Inflammatory macrophage (primary cell): ENCODE results near the gene LARP6.
"Not testable (repeated sequence)": the region's sequence is repeated elsewhere in the genome, so short reads cannot be mapped to it uniquely, and the experiment has no call there.

Source experiments
- DNase-seq, 2 donors: peaks; one replicate each; pipeline ENCODE4 v3.0.0-alpha.2; 2020 to 2022

LARP6 gene

DNA sequence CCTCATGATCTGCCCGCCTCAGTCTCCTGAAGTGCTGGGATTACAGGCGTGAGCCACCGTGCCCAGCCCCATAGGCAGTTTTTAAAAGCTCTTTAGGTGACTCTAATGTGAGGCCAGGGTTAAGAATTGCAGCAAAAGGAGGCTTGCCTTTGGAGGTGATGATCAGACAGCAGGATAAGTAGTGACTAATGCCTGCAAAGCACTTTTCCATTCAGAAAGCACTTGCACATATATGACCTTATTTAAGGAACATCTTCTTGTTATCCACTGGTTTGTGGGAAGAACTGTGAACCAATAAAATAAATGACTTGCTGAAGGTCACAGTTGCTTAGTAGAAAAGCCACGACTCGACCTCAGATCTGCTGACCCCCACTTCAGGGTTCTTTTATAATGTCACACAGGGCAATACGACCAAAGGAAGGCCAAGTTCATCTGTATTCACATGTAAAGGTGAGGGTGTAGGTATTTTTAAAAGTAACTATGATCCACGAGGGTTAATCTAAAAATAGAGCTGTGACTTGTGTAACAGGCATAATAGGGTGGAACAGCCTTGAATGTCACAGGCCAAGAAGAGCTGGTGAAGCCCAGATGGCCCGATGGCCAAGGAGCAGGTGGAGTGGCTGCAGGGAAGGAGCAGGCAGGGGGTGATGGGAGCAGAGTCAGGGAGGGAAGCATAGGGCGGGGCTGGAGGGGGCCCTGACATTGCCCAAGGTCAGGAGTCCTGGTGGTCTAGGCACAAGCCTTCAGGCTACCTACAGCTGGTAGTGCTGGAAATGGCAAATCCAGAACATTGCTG, 24.4 kb downstream of the LARP6 start:
- DNase-seq = no peak

DNA sequence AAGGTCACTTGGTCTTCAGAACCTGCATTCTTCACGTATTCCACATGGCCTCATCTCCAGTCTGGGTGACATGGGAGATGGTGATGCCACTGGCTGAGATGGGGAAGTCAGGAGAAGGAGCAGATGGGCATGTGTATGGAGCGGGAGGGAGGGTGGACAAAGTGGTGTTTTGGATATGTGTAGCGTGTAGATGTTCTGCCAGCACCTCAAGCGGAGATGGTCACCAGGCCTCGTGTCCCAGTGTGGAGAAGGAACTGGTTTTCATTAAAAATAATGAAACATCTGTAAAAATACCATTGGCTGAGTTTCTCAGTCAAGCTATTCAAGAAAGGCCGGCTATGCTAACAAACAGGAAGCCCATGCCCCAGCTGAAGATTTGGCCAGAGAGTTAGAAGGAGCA, 26.2 kb downstream of the LARP6 start:
- DNase-seq = no peak

DNA sequence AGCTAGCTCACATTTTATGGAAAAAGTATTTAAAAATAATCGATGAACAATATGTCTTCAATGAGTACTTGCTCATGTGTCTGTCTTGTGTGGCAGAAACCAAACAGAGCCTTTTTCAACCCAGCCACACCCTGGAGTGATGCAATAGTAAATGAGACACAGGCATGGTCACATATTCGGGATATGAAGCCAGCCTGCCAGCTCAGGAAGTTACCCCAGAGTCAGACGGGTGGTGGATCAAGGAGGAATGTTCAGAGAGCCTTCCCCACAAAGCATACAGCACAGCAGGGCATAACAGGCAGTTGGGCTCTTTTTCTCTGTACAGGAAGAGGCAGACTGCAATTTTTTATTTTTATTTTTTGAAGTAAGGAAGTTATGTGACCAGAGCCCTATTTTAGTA, 27.3 kb downstream of the LARP6 start:
- peak; percentile 74 to 79 for DNase-seq

DNA sequence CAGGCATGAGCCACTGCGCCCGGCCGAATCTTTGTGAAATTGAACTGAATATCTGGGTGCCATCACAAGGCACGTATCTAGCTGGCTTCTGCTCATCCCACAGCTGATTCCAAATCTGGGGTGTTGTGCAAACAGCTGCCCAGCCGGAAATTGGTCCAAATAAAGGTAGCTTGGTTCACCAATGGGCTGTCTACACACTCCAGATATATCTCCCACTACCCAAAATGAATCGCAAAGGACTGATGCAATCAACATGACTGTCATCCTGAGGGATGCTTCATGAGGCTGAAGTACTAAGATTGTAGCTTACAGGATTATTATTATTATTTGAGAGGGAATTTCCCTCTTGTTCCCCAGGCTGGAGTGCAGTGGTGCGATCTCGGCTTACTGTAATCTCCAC, 28.1 kb downstream of the LARP6 start:
- no peak for DNase-seq

DNA sequence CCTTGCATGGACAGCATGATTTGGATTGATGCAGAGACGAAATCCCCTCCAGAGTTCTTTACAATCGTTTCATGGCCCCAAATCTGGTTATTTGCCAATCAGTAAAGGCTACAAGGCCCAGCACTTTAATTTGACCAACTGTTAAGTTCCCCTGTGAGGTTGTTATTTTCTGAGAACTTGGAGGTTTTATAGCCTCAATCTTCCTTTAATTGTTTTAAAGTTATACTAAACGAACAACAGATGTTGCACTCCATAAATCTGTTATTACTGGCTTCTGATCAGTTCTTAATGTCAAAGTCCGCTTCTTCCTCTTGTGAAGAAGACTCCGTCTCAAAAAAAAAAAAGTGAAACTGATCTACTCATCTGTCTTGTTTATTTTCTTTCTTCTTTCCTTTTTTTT, 30.8 kb downstream of the LARP6 start:
- no peak for DNase-seq

DNA sequence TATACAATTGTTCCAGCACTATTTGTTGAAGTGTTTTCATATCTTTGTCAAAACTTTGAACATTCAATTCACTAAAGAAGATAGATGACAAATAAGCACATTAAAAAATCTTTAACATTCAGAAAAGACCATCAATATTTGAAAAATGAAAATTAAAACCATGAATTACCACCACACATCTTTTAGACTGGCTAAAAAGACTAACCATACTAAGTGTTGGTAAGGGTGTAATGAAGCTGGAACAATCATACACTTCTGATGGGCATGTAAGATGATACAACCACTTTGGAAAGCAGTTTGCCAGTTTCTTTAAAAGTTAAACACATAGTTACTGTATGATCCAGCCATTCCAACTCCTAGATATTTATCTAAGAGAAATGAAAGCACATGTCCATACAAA, 33.7 kb downstream of the LARP6 start:
- no peak for DNase-seq

DNA sequence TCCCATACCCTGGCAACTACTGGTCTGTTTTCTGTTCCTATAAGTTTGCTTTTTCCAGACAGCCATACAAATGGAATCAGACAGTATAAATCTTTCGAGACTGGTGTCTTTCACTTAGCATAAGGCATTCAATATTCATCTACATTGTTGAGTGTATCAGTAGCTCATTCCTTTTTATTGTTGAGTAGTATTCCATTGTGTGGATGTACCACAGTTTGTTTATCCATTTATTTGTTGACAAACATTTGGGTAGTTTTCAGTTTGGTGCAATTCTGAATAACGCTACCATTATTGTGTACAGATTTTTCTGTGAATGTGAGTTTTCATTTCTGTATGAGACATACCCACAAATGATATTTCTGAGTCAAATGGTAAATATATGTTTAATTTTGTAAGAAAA, 35.4 kb downstream of the LARP6 start:
- no peak for DNase-seq

DNA sequence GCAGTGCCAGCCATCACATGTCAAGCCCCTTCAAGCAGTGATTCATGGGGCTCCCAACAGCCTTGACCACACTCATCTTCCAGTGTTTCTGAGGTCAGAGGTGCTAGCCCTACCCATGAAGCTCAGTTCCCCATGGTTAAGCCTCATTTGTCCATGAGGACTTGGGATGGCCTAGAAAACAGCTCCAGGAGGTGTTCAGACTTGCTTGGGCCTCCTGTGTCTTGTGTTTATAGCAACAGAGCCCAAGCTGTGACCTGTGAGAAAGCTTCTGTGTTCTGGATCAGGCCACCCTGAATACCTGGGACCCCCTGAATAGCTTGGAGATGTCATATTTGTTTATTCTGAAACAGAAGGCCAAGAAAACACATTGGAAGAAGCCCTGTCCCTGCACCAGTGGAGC, 36.7 kb downstream of the LARP6 start:
- DNase-seq = no peak

DNA sequence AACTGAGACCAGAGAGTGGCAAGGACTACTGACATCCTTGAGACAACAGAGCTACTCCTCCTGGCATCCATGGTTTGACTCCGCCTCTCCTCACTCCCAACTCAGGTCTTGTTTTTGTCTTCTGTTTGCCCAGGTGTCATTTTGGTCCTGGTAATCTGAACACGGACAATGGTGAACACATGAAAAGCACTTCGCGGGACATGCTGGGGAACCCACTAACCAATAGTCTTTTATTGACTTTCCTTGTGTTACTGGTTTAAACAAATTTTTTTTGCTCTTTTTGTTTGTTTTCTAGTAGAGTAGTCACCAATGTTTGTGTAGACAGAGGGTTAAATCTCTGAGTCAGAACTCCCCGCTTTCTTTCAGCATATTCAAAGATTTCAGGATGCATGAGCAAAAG, 38.4 kb downstream of the LARP6 start:
- no peak for DNase-seq

DNA sequence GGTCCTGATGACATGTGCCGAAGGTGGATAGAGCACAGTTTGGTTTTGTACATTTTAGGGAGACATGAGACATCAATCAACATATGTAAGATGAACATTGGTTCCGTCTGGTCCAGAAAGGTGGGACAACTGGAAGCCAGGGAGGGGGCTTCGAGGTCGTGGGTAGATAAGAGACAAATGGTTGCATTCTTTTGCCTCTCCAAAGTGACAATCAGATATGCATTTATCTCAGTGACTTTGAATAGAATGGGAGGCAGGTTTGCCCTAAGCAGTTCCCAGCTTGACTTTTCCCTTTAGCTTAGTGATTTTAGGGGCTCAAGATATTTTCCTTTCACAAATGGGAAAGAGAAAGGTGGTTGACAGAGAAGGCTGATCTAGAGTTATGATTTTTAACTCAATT, 38.9 kb downstream of the LARP6 start:
- DNase-seq = not testable (repeated sequence)

DNA sequence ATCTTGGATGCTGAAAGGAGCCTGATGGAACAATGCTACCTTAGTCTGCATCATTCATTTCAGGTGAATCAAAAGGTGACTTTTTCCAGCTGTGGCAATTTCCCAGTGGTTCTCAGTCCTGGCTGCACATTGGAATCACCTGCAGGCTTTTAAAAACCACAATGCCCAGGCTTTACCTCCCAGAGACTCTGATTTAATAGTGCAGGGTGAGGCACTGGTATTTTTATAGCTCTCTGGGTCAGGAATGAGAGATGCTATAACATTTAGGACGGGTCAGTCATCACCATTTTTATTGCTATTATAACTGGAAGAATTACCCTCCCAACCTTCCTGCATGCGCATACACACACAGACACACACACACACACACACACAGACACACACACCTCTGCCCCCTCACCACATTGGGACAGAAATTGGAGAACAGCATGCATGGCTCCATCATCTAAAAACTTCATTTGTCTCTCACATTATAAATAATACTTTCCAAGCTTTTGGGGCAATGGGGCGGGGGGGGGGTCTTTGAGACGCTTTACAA, 41.1 kb downstream of the LARP6 start:
- DNase-seq = no peak

DNA sequence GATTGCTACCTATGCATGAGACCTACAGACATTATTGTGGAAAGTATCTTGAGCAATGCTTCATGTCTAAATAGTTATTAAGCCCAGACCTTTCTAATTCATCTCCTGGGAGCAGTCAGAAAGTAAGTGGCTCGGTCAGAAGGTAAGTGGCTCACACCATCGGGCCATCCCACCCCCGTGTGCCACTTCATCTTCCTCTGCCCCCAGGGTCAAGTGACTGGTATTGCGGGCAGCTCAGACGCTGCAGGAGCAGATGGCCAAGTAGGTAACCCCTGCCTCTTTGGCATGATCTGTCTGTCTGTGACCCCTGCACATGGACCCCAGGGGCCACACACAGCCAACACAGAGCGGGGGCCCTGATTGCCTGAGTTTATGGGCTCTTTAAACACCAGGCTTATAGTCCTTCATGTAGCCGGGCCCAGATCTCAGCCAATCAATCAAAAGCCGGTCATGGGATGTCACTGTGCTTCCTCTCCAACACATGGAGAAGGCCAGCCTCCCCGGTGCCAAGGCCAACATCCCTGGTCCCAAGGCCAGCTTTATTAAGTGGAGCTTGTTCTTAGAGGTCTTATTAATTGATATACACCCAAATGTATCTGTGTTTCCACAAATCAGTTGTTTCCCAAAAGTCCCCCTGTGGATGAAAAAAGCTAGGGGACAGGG, 42.9 kb downstream of the LARP6 start:
- DNase-seq = no peak

DNA sequence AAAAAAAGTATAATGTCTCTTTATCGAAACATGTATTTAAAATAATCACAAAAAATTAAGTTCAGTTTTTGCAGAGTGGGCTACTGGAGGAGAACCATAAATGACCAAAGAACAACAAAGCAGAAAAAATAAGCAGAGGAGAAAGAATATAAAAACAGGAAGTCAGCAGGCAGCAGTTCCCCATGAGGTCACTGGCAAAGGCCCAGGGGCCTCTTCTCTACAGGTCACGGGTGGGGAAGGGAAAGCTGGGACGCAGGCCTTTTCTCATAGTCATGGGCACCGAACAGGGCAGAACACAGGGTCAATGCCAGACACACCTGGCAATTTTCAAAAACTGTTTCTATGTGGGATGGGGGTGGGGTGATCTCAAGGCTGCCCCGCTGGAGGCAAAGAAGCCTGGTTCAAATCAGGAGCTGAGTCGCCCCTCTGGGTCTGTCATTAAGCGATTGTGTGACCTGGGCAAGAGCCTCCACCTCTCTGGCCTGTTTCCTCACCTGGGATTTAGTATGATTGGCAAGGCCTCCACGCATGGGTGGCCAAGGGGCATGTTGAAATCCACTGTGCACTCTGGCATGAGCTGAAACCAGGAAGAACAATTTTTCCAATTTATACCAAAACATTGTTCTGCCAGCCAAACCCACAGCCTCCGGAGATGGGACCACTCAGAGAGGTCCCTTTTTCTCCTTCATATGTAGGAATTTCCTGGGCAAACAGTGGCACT, 46.8 kb downstream of the LARP6 start:
- peak; percentile 74 to 80 for DNase-seq

DNA sequence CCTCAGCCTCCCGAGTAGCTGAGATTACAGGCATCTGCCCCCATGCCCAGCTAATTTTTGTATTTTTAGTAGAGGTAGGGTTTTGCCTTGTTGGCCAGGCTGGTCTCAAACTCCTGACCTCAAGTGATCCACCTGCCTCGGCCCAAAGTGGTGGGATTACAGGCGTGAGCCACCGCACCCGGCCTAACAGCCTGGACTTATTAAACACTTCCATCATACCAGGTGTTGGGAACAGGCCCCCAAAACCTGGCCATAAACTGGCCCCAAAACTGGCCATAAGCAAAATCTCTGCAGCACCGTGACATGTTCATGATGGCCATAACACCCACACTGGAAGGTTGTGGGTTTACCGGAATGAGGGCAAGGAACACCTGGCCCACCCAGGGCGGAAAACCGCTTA, 49.6 kb downstream of the LARP6 start:
- DNase-seq = not testable (repeated sequence)

DNA sequence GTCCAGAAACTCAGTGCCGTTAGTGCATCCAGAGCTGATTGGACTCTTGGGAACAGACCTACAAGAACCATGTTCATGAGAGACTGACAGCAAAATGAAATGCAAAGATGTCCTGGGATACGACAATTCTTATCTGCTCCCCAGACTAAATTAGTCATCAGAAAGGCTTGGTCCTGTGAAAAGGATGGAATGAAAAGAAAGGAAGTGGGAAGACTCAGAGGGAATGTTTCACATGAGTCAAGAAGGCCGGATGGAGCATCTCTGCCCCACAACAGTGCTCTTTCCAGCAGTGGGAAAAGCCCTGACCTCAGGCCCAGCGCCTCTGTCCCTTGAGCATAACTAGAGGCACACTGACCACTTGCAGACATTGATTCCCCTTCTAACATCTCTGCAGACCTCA, 51.3 kb downstream of the LARP6 start:
- no peak for DNase-seq

DNA sequence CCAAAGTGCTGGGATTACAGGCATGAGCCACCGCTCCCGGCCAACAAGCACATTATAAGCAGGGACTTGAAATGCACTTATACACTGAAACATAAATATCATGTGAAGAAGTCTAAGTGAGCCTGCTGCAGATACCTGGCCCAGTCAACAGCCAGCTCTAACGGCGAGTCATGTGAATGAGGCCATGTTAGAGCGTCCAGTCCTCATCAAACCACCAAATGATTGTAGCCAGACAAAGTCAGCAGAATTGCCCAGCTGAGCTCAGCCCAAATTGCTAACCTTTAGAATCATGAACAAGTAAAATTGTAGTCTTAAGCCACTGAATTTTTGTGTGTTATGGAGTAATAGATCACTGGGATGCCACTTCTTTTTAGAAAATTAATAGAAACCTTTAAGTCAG, 52.8 kb downstream of the LARP6 start:
- DNase-seq = no peak

DNA sequence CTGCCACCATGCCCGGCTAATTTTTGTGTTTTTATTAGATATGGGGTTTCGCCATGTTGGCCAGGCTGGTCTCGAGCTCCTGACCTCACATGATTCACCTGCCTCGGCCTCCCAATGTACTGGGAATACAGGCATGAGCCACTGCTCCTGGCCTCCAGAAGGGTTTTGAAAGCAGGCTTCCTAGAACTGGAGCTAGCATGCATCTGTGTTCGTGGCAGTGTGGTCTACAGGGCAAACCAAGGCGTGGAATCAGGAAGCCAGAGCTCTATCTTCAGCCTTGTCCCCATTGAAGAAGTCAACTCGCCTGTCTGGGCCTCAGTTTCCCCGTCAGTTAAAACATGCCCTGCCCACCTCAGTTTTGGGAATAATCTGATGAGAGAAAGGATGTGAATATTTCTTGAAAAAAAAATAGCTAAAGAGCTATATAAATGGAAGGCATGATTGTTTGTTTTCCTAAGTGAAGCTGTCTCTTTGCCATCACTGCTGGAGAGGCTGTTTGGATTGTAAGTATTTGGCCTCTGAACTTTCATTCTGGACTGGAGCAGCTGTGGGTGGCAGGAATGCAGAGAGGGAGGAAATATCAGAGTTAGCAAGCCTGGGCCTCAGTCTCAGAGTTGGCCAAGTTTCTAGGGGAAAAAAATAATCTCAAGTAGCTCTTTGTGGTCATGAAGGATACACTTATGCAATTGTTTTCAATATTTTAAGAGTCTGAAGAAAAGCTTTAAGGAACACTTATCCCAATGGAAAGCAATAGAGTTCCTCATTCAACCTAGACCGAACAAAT, 54.1 kb downstream of the LARP6 start:
- DNase-seq = no peak

DNA sequence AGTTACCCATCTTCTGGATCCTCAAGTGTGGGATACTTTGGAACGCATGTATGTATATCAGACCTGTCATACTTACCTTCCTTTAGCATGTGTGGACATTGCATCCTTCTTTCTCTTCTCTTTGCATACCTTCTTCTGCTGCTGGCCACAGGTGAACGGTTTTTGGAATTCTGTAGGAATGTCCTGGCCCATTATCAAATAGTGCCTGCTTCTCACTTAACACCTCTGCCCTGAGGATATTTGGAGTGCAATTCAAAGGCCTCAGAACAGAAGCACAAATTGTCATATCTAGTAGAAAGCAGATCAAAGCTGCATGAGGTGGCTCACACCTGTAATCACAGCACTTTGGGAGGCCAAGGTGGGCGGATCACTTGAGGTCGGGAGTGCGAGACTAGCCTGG, 56.5 kb downstream of the LARP6 start:
- no peak for DNase-seq

DNA sequence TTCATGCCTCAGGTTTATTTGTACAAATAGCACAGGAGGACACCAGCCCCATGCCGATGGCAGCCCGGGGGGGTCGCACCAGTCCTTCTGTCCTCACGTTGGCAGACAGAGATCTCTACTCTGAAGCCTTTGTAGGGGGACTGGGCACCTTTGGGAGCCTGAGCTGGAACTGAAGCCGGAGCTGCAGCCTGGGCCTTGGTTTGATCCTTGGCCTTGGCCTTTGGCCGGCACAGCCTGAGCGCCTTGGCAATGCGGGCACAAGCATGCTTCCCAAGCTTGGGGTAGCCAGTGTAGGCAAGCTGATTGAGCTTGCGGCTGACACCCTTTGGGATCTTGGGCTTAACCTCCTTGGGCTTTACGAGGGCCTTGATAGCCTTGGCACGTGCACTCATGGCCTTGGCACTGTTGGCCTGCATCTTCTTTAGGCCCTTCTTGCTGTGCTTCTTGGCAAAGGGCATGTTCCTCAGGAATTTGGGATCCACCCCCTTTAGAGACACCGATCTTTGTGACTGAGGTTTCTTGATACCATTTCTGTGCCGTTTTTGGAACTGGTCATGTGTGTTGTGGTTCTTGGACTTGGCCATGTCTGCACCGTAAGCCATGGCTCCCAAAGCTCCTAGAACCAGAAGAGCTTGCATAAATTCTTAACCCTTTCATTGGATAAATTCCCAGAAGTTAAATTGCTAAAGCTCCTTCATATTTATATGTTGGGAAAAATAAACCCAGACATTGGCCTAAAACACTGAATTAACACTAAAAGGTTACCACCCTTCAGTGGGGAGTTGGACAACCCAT, 57.2 kb downstream of the LARP6 start:
- DNase-seq = no peak

DNA sequence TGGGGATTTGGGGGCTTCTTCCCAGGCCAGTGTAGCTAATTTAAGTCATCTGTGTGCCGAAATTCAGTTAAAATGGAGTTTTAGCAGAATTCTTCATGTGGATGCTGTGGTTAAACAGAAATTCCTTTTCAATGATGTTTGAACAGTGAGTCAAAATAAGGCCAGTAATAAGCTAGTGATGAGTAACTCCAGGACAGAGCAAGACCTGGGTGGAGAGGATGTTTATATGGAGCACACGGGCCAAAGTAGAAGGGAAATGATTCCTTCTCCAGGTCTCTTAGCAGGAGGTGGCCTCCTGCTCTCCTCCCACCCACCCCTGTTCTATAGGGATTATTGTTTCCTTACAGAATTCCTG, 58.7 kb downstream of the LARP6 start:
- no peak for DNase-seq

DNA sequence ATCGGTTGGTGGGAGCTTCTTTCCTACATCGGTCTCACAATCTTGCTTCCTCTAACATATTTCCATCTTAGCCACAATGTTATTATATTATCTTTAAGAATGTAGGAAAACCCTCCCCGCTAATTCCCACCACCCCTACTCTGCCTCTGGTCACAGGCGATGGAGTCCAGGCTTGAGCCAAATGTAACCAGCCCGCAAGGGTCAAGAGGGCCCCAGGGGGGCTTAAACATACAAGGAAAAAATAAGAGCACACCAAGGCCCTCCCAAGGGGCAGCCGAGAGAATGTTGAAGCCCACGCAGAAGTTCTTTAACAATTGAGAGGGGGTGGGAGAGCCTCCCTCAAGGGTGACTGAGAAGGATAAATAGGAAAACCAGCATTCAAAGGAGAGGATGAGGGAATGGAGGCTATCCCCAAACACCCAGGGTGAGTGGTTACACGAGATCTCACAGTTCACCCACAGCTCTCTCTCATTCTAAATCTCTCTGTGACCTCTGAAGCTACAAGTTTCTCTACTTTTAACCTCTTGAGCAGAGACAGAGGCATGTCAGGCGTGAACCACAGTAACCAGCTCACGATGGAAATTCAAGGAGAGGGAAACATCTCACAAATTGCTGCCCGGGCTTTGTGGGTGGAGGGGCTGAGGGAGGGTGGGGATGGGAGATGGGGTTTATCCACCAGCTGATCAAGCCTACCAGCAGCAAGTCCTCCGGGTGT, 59.2 kb downstream of the LARP6 start:
- no peak for DNase-seq
